T-helper 9 cell (primary cell): ENCODE data around the gene CDK3.

ENCODE experiments used
- DNase-seq: peaks from one replicate; pipeline ENCODE4 v3.0.0-alpha.2; 2020

CDK3 gene

GRCh38 chr17:75994802-75995370 lies 5.8 kb upstream of the CDK3 start:
- no peak for DNase-seq

GRCh38 chr17:75995385-75995925 lies 5.2 kb upstream of the CDK3 start:
- DNase-seq, result no peak

GRCh38 chr17:75996665-75997590 lies 3.7 kb upstream of the CDK3 start:
- peak; percentile 29 for DNase-seq

GRCh38 chr17:75998327-75998795 lies 2.3 kb upstream of the CDK3 start:
- DNase-seq, result no peak

GRCh38 chr17:76000016-76000754 lies 470 bp upstream of the CDK3 start:
- peak; percentile 61 for DNase-seq

- no peak for DNase-seq
These were observed 1.4 kb downstream of the CDK3 start for GRCh38 chr17:76002100-76002499.

DNA sequence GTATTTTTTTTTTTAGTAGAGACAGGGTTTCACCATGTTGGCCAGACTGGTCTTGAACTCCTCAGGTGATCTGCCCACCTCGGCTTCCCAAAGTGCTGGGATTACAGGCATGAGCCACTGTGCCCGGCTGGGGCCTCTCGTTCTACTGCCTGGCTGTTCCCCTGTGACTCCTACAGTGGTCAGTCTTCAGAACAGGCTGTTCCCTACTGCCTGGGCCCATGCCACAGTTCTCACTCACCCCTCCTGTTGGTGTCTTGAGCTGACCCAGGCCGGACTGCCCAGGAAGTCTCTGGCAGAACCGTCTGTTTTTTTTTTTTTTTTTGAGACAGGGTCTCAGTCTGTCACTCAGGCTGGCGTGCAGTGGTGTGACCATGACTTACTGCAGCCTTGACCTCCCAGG lies 3.3 kb downstream of the CDK3 start:
- DNase-seq, result no peak

GRCh38 chr17:76004750-76005262 lies 4.2 kb downstream of the CDK3 start:
- DNase-seq, result no peak

DNA sequence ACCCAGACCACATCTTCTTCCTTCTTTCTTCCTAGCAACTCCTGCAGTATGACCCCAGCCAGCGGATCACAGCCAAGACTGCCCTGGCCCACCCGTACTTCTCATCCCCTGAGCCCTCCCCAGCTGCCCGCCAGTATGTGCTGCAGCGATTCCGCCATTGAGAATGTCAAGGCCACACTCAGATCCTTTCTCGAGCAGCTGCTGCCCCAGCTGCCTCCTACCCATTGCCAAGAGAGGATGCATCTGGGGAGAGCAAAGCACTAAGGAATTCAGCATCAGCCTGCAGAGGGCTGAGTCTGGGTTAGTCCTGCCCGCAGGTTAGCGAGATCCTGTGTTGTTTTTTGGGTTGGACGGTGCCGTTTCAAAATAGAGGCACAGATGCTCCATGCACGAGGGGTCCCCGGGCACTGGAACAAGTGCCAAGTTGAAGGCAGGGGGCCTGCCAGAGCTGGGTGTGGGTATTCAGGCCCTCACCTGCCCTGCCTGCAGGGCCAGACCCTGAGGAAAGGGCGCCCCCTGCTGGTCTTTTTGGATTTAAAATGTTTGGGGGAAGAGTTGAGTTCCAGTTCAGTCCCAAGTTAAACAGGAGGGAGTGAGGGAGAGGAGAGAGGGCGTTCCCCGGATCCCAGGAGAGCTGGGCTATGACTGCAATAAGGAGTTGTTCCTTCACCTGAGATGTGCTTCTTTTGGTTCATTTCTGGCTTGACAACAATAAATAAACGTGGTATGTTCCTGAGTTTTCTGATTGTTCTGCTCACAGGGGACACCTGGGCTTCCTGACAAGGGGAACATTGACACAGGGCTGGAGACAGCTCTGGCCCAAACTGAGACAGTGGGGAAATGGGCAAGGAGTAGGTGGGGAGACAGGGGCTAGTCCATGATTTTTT lies 4.9 kb downstream of the CDK3 start:
- peak; percentile 83 for DNase-seq

DNA sequence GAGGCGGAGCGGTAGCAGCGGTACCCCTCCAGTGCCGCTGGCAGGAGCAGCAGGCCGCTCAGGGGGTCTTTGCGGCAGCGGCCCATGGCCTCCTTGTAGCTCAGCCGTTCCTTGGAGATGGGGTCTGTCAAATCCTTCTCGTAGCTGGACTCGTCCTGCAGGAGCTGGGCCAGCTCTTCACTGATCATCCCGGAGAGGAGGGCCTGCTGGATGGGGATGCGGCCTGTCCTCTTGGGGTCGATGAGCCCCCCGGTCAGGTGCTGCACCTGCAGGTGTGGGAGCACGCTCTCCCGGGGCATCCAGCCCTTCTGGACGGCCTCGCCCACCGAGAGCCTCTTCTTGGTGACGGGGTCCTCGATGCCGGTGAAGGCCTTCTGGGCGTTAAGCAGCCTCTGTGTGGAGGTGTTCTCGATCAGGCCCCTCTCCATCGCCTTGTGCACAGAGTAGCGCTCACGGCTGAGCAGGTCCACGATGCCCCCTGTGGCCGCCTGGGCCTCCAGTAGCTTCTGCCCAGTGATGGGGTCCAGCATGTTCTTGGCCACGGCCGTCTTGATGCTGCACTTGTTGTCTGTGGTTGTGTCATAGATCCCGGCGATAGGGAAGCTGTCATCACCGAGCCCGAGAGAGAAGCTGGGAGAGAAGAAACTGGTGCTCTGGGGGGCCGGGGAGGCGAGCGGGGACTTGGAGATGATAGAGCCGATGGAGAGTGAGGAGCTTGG lies 6.6 kb downstream of the CDK3 start:
- no peak for DNase-seq

- no peak for DNase-seq
These were observed 7.2 kb downstream of the CDK3 start for GRCh38 chr17:76007850-76008165.

DNA sequence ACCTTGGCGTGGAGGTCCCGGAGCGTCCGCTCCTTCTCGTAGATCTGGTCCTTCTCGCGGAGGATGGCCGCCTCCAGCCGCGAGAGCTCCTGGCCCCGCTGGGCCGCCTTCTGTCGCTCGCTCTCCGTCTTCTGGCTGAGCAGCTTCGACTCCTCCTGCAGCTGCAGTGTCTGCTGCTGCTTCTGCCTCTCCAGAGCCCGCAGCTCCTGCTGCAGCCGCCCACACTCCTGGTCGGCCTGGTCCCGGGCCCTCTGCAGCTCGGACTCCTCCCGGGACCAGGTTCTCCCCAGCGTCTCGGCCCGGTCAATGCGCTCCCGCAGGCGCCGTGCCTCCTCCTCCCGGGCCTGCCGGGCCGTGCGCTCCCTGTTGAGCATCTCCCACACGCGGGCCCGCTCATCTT lies 7.6 kb downstream of the CDK3 start:
- no peak for DNase-seq

DNA sequence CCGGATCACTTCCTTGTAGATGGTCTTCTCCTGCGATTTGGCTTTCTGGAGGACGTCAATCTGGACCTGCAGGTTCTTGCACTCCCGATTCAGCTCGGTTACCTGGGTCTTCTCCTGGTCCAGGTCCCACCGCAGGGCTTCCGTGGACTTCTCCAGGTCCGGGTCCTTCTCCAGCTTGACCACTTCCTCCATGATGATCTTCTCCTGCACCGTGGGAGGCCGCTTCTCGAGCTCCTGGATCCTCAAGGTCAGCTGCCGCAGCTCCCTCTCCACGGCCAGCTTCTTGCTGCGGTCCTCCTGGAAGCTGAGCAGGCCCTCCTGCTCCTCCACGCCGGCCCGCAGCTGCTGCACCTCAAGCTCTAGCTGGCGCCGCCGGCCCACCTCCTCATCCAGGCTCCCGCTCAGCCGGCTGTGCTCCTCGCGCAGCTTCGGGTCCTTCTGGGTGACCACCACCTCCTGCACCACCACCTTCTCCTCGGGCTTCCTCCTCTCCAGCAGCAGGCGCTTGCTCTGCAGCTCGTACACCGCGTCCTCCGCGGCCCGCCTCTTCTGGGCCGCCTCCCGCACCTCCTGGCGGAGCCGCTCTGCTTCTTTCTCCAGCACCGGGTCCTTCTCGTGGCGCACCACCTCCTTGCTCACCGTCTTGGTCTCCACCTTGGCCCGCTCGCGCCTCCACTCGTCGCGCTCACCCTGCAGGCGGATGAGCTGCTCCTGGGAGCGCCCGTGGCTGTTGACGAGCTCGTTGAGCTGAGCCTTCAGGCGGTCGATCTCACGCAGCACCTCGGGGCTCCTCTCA lies 8.2 kb downstream of the CDK3 start:
- no peak for DNase-seq

DNA sequence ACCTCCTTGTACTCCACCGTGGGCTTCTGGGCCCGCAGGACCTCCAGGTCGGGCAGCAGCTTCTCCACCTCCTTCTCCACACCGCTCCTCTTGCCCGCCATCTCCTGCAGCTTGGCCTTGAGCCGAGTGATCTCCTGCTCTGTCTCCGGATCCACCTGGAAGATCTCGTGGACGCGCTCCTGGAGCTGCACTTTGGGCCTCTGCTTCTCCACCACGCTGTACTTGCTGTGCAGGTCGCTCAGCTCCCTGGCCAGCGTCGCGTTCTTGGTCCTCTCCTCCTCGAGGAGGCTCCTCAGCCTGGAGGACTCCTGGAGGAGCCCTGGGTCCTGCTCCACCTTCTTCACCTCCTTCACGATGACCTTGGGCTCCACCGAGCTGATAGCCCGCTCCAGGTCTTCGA lies 8.8 kb downstream of the CDK3 start:
- DNase-seq, result no peak

- DNase-seq, result no peak
These were observed 9.5 kb downstream of the CDK3 start for GRCh38 chr17:76009969-76010661.

- no peak for DNase-seq
These were observed 11.3 kb downstream of the CDK3 start for GRCh38 chr17:76011951-76012350.

- no peak for DNase-seq
These were observed 12.8 kb downstream of the CDK3 start for GRCh38 chr17:76013377-76013932.

- DNase-seq, result peak; percentile 65
These were observed 13.7 kb downstream of the CDK3 start for GRCh38 chr17:76014100-76014924.

- DNase-seq, result no peak
These were observed 14.2 kb downstream of the CDK3 start for GRCh38 chr17:76014925-76015261.
